ENCODE data around the gene COL4A4. TPM values are rescaled to one million over a fixed set of nuclear protein-coding genes. Genes with fewer than 3 reads are reported as not detected.
A peak's percentile ranks its signal among the peaks of the same experiment; 100 is the strongest.

COL4A4 gene
- total RNA-seq, 1 donor from 2014 or later = 13.6 TPM

DNA sequence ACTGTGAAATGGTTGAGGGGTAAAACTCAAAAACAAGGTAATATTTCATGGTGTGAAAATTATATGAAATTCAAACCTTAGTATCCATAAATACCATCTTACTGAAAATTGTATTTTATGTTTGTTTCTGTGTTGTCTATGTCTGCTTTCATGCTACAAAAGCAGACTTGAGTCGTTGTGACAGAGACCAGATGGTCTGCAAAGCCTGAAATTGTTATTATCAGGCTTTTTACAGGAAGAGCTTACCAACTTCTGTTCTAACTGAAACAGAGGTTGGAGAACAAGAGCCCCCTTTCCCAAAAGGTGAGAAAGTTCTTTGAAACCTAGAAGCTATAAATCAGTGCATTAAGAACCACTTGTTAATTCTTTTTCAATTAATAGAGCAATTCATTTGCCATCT, 110.0 kb downstream of the COL4A4 start:
- DNase-seq (ENCODE audit: missing footprints) (no peak), ATAC-seq (no peak)
- intact Hi-C loops (cut with DNase I) = no loop called here

DNA sequence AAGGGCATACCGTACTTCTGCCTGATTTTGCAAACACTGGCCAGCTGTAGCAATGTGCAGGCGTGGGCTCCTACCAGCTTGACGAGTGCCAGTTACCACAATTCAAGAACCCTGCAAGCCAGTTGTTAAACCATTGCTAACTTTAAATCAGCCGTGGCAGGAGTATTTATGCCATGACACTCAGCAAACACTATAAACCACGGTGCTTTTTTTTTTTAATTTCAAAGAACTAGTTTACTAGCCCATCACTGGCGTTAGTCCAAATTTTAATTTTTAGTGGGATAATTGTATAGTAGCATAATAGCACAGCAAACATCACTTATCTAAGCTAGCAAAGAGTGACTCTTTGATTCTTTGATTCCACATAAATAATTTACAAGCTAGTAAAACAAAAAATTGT, 111.1 kb downstream of the COL4A4 start:
- DNase-seq (ENCODE audit: missing footprints) (no peak), ATAC-seq (no peak)
- intact Hi-C loops (cut with DNase I) = no loop called here

- intact Hi-C loops (cut with DNase I) = no loop called here
- DNase-seq (ENCODE audit: missing footprints) = no peak
- no peak for ATAC-seq
Observed at GRCh38 chr2:227043981-227044380, 120.0 kb downstream of the COL4A4 start.

DNA sequence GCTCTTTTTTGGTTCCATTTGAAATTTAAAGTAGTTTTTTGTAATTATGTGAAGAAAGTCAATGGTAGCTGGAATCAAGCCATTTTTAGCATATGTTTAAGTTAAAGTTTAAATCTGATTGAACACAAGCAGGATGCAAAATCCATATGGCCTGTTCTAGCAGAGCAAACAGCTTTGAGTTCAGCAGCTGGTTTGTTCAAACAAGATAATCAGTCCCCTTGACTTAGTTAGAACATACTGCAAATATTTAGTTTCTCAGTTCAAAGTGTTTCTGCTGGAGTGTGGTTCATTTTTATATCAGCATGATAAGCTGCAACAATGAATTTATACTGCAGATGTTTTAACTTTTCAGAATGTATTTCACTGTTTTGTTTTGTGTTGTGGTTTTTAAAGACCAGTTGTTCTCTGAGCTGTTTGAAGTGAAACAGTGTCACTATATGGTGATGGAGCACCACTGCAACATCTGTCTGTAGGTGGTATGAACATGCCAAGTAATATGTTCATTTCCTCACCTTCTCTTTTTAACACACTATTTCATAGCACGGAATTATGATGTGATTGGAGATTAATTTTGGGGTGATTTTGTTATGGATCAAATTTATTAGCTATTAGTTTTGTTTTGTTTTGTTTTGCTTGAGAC, 125.3 kb downstream of the COL4A4 start:
- DNase-seq (ENCODE audit: missing footprints) (no peak), ATAC-seq (no peak)
- intact Hi-C loops (cut with DNase I) = no loop called here

DNA sequence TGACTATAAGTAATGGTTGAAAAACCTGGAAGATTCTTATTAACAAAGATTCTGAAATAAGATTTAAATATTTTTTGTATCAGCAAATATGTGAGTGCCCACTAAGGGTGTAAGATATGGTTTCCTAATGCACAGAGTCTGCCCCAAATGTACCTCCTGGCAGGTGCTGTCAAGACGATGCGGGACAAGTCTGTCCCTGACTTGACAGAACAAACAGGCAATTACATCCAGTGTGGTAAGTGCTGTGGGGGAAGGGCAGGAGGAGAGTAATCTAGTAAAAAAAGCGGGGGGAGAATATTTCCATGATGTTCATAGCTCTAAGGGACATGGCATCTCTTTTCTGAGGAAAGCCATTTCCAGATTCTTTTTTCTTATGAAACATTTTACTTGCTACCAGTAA, 127.5 kb downstream of the COL4A4 start:
- intact Hi-C loops (cut with DNase I) = no loop called here
- ATAC-seq (no peak), DNase-seq (ENCODE audit: missing footprints) (no peak)

DNA sequence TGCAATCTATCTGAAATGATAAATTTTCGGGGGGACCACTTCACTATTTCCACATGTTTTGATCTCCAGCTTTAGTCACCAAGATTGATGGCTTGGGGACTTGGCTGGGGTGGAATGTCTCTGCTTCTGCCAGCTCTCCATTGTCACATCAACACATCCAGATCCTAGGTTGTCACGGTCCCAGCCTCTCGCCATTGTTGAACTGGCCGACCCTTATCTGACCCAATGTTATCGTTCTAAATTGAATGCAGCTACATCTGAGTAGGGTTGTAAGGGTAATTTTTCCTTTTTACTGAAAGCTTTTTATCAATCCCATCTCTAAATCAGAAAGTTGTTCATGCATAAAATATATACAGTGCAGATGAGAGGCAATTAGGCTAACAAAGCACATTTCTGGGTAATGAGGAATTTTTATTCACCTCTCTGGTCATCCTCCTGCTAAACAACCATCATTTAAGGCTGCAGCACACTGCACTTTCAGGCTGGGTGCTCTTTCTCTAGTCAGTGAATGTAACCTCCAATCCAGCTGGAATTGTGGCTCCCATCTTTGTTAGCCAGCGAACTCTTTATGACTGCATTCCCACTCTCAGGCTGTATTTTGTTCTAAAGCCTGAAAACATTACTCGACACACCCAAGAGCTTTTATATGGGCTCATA, 128.2 kb downstream of the COL4A4 start:
- DNase-seq (ENCODE audit: missing footprints) (no peak), ATAC-seq (peak; percentile 65)
- intact Hi-C loops (cut with DNase I) = no loop called here

DNA sequence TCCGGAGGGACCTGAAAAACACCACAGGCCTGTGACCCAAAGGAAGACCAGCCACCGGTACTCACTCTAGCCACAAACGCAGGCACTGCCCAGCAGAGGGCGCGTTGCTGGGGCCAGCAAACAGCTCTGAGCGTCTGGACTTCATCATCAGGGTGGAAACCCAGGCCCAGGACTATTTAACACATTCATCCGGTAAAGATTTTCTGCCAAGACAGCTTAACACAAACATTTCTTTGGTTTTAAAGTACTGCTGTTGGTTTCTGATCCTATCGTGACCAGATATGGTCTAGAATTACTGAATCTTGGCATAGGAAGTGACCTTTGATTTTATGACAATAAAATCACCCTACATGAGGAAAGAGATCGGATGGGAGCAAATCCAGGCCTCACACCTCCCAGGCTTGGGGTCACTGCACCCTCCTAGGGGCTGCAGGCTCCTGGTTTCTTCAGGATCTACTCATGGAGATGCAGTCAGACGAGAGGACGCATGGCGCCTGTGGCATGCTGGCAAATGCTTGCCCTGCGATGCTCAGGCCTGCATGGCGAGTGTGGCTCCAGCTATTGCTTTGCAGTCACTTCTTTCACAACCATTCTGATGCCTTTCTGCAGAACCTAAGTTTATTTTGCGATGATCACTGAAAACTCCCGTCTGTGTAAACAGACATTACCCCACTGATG, 130.4 kb downstream of the COL4A4 start:
- no peak for DNase-seq (ENCODE audit: missing footprints)
- ATAC-seq = no peak
- intact Hi-C loops (cut with DNase I) = no loop called here

GRCh38 chr2:227031379-227031778, 132.6 kb downstream of the COL4A4 start:
- DNase-seq (ENCODE audit: missing footprints) (no peak), ATAC-seq (no peak)
- intact Hi-C loops (cut with DNase I) = no loop called here

- intact Hi-C loops (cut with DNase I) = no loop called here
- ATAC-seq (no peak), DNase-seq (ENCODE audit: missing footprints) (no peak)
Observed at GRCh38 chr2:227030789-227031188, 133.2 kb downstream of the COL4A4 start.

- no peak for ATAC-seq
- no peak for DNase-seq (ENCODE audit: missing footprints)
- intact Hi-C loops (cut with DNase I) = no loop called here
Observed at GRCh38 chr2:227029426-227030105, 134.4 kb downstream of the COL4A4 start.

- no peak for ATAC-seq
- intact Hi-C loops (cut with DNase I) = no loop called here
Observed at GRCh38 chr2:227025510-227025909, 138.5 kb downstream of the COL4A4 start.

GRCh38 chr2:227022608-227023007, 141.4 kb downstream of the COL4A4 start:
- no peak for ATAC-seq
- no peak for DNase-seq (ENCODE audit: missing footprints)
- intact Hi-C loops (cut with DNase I) = no loop called here

More at GRCh38 chr2:227025510-227025909, 138.5 kb downstream of the COL4A4 start:
- DNase-seq (ENCODE audit: missing footprints) = no peak

DNA sequence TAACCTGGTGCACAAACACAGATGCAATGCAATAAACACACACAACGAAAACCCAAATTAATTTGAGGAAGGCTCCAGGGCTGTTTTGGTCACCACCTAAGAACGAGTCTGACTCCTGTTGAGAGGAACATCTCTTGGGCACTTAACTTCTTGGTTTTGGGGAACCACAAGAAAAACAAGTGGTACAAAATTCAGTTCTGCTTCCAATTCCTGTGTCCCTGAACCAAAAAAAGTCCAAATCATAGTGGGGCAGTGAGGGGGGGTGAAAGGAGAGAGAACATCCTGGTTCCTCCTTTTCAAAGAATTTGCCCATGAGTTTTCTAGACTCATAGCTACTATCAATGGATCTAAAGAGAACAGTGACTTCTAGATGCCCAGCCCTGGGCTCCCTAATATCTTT, 143.6 kb downstream of the COL4A4 start:
- ATAC-seq (no peak), DNase-seq (ENCODE audit: missing footprints) (no peak)
- intact Hi-C loops (cut with DNase I) = no loop called here

- no peak for DNase-seq (ENCODE audit: missing footprints)
- intact Hi-C loops (cut with DNase I) = no loop called here
- ATAC-seq = no peak
Observed at GRCh38 chr2:227016894-227017293, 147.1 kb downstream of the COL4A4 start.

DNA sequence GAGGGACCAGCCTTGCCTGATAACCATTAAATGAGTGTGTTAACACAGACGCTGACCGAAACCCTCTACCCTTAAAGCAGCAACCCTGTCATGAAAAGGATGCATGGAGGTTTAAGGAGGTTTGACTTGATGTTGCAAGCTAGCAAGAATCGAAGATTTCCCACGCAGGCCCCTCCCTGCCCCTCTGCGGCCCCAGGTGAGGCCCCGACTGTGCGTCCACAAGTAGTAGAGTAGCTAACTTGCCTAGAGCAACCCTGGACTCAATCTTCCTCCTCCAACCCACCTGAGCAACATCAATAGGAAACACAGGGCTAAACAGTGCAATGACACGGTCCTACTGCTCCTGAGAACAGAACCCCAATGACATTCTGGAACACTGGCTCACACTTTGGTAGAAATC, 150.1 kb downstream of the COL4A4 start:
- intact Hi-C loops (cut with DNase I) = no loop called here
- DNase-seq (ENCODE audit: missing footprints) = no peak
- ATAC-seq = no peak

DNA sequence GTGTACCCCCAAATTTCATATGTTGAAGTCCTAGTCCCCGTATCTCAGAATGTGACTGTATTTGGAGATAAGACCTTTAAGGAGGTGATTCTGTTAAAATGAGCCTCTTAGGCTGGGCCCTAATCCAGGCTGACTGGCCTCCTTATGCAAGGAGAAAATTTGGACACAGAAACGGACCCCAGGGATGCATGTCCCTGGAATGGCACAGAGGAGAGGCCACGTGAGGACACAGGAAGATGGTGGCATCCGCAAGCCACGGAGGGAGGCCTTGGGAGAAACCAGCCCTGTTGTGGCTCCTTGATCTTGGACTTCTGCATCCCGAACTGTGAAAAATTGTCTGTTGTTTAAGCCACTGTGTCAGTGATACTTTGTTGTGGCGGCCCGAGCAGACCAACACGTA, 150.7 kb downstream of the COL4A4 start:
- no peak for ATAC-seq
- intact Hi-C loops (cut with DNase I) = no loop called here
- no peak for DNase-seq (ENCODE audit: missing footprints)

- no peak for DNase-seq (ENCODE audit: missing footprints)
- intact Hi-C loops (cut with DNase I) = no loop called here
- no peak for ATAC-seq
Observed at GRCh38 chr2:227010433-227010832, 153.6 kb downstream of the COL4A4 start.

DNA sequence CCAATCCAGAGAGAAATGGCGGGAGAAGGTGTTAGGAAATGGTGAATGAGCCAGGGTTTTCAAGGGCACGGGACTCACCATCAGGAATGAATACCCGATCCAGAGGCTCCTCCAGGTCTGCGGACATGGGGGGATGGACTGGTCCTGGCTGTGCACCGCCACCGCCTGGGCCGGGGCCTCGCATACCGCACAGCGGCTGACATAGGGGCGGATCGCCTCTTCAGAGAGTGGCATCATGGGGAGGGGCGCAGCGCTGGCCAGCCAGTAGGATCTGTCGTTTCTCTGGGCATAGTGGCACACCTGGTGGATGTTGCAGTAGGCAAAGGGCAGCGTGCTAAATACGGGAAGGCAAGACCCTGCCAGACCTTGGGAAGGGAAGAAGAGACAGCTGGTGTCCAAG, 156.1 kb downstream of the COL4A4 start:
- intact Hi-C loops (cut with DNase I) = no loop called here
- DNase-seq (ENCODE audit: missing footprints) (no peak), ATAC-seq (no peak)

GRCh38 chr2:227007148-227007547, 156.9 kb downstream of the COL4A4 start:
- no peak for ATAC-seq
- DNase-seq (ENCODE audit: missing footprints) = no peak
- intact Hi-C loops (cut with DNase I) = no loop called here
